ENCODE data around the gene UBE2E2.

DNA sequence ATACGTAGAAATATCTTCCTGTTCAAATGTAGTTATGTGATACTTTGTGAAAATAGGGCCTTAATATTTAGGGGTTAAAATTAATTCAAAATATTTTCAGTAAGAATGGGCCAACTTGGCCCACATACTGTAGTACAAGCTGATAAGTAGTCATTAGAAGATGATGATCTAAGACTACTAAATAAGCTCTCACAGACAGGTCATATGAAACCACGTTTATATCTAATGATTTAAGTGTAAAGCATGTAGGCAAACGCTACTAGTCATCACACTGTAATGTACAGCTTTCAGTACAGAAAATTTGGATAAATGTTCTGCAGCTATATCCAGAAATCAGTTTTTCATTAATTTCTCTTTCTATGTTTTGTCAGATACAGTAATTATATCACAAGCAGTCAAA, 228.6 kb downstream of the UBE2E2 start:
- TF ChIP-seq, protein P1, sequence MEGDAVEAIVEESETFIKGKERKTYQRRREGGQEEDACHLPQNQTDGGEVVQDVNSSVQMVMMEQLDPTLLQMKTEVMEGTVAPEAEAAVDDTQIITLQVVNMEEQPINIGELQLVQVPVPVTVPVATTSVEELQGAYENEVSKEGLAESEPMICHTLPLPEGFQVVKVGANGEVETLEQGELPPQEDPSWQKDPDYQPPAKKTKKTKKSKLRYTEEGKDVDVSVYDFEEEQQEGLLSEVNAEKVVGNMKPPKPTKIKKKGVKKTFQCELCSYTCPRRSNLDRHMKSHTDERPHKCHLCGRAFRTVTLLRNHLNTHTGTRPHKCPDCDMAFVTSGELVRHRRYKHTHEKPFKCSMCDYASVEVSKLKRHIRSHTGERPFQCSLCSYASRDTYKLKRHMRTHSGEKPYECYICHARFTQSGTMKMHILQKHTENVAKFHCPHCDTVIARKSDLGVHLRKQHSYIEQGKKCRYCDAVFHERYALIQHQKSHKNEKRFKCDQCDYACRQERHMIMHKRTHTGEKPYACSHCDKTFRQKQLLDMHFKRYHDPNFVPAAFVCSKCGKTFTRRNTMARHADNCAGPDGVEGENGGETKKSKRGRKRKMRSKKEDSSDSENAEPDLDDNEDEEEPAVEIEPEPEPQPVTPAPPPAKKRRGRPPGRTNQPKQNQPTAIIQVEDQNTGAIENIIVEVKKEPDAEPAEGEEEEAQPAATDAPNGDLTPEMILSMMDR (IDR thresholded peaks at IDR 0.05): no peak
- TF ChIP-seq POLR2A (IDR thresholded peaks at IDR 0.05) (no peak), POLR2AphosphoS5 (IDR thresholded peaks at IDR 0.05) (no peak)
